ENCODE measurements around the gene AMBP.
"Not testable (repeated sequence)": the region's sequence is repeated elsewhere in the genome, so short reads cannot be mapped to it uniquely, and the experiment has no call there.

The AMBP gene

GRCh38 chr9:114050646-114051045, 27.5 kb downstream of the AMBP start:
- DNase-seq (ENCODE audit: low read depth in 2 of 2), result no peak

GRCh38 chr9:114050226-114050568, 27.9 kb downstream of the AMBP start:
- no peak for DNase-seq (ENCODE audit: low read depth in 2 of 2)

- no peak for DNase-seq (ENCODE audit: low read depth in 2 of 2)
Observed at GRCh38 chr9:114049441-114050225, 28.5 kb downstream of the AMBP start.

- no peak for DNase-seq (ENCODE audit: low read depth in 2 of 2)
Observed at GRCh38 chr9:114048533-114049415, 29.3 kb downstream of the AMBP start.

GRCh38 chr9:114047717-114048116, 30.4 kb downstream of the AMBP start:
- DNase-seq (ENCODE audit: low read depth in 2 of 2), result no peak

- no peak for DNase-seq (ENCODE audit: low read depth in 2 of 2)
Observed at GRCh38 chr9:114046875-114047274, 31.2 kb downstream of the AMBP start.

- DNase-seq (ENCODE audit: low read depth in 2 of 2), result no peak
Observed at GRCh38 chr9:114046237-114046755, 31.8 kb downstream of the AMBP start.

GRCh38 chr9:114043660-114044059, 34.4 kb downstream of the AMBP start:
- not testable (repeated sequence) for DNase-seq (ENCODE audit: low read depth in 2 of 2)

- no peak for DNase-seq (ENCODE audit: low read depth in 2 of 2)
Observed at GRCh38 chr9:114039484-114039883, 38.6 kb downstream of the AMBP start.

GRCh38 chr9:114038724-114039313, 39.3 kb downstream of the AMBP start:
- DNase-seq (ENCODE audit: low read depth in 2 of 2), result no peak

GRCh38 chr9:114037961-114038723, 40.0 kb downstream of the AMBP start:
- no peak for DNase-seq (ENCODE audit: low read depth in 2 of 2)

GRCh38 chr9:114037249-114037648, 40.9 kb downstream of the AMBP start:
- DNase-seq (ENCODE audit: low read depth in 2 of 2), result no peak

- no peak for DNase-seq (ENCODE audit: low read depth in 2 of 2)
Observed at GRCh38 chr9:114035845-114036801, 42.0 kb downstream of the AMBP start.

- no peak for DNase-seq (ENCODE audit: low read depth in 2 of 2)
Observed at GRCh38 chr9:114035221-114035844, 42.8 kb downstream of the AMBP start.

GRCh38 chr9:114034661-114035062, 43.4 kb downstream of the AMBP start:
- DNase-seq (ENCODE audit: low read depth in 2 of 2), result no peak

GRCh38 chr9:114034196-114034595, 43.9 kb downstream of the AMBP start:
- no peak for DNase-seq (ENCODE audit: low read depth in 2 of 2)

- no peak for DNase-seq (ENCODE audit: low read depth in 2 of 2)
Observed at GRCh38 chr9:114033397-114034103, 44.5 kb downstream of the AMBP start.

- no peak for DNase-seq (ENCODE audit: low read depth in 2 of 2)
Observed at GRCh38 chr9:114031948-114032840, 45.9 kb downstream of the AMBP start.
